ENCODE results near the gene FEM1C. TPM values are rescaled to one million over a fixed set of nuclear protein-coding genes. Genes with fewer than 3 reads are reported as not detected.

Gene FEM1C
- total RNA-seq, 1 donor from 2014 or later = 19.8 TPM

GRCh38 chr5:115555084-115555633 is 10.6 kb upstream of the FEM1C start:
- Mint-ChIP-seq H3K4me3 (no peak overlapping the region), H3K4me1 (no peaks in the 10 kb centered on the region), H3K36me3 (ENCODE audit: low read depth) (no peaks in the 10 kb centered on the region), H3K9me3 (no peaks in the 10 kb centered on the region), H3K27me3 (no peaks in the 10 kb centered on the region), H3K27ac (no peak overlapping the region)
- ChIA-PET CTCF (interaction anchor here (1.1 kb wide), 1 partner anchor 457 kb away, joined by 3 read pairs; no protein-coding TSS in a partner anchor), POLR2A (interaction anchor here (1.0 kb wide), 1 partner anchor 259 kb away, joined by 3 read pairs; the partner anchor contains the start of gene CCDC112)
- ATAC-seq (ENCODE audit: low read depth) (no peak), DNase-seq (no peak)
- intact Hi-C loops (cut with micrococcal nuclease) = no loop called here
- no peak for TF ChIP-seq CTCF (IDR thresholded peaks at IDR 0.05)

GRCh38 chr5:115553082-115553481 is 8.5 kb upstream of the FEM1C start:
- H3K4me3 Mint-ChIP-seq = no peak overlapping the region
- H3K36me3 Mint-ChIP-seq (ENCODE audit: low read depth) = no peaks in the 10 kb centered on the region
- intact Hi-C loops (cut with micrococcal nuclease) = no loop called here
- ChIA-PET POLR2A (no interaction called here), CTCF (no interaction called here)
- H3K9me3 Mint-ChIP-seq = no peaks in the 10 kb centered on the region
- TF ChIP-seq CTCF (IDR thresholded peaks at IDR 0.05) = no peak
- DNase-seq = no peak
- peaks cover 3% of the 10 kb centered on the region for H3K4me1 Mint-ChIP-seq
- no peaks in the 10 kb centered on the region for H3K27me3 Mint-ChIP-seq
- no peak for ATAC-seq (ENCODE audit: low read depth)
- H3K27ac Mint-ChIP-seq = no peak overlapping the region

- Mint-ChIP-seq H3K36me3 (ENCODE audit: low read depth) (no peaks in the 10 kb centered on the region), H3K27me3 (no peaks in the 10 kb centered on the region), H3K4me3 (no peak overlapping the region), H3K4me1 (peaks cover 3% of the 10 kb centered on the region), H3K27ac (no peak overlapping the region), H3K9me3 (no peaks in the 10 kb centered on the region)
- intact Hi-C loops (cut with micrococcal nuclease) = no loop called here
- CTCF ChIA-PET = interaction anchor here (0.7 to 1.8 kb wide), 3 partner anchors 23 to 240 kb away, joined by 3 to 7 read pairs (median 6); no protein-coding TSS in a partner anchor
- ATAC-seq (ENCODE audit: low read depth) (peak; percentile 18), DNase-seq (no peak)
- POLR2A ChIA-PET = interaction anchor here (0.7 kb wide), 1 partner anchor 47 kb away, joined by 3 read pairs; no protein-coding TSS in a partner anchor
- no peak for TF ChIP-seq CTCF (IDR thresholded peaks at IDR 0.05)
These were observed 6.8 kb upstream of the FEM1C start for GRCh38 chr5:115551415-115551814.

- Mint-ChIP-seq H3K27me3 (no peaks in the 10 kb centered on the region), H3K4me1 (peaks cover 8% of the 10 kb centered on the region), H3K9me3 (no peaks in the 10 kb centered on the region), H3K36me3 (ENCODE audit: low read depth) (peaks cover 3% of the 10 kb centered on the region), H3K27ac (no peak overlapping the region), H3K4me3 (no peak overlapping the region)
- ATAC-seq (ENCODE audit: low read depth) (no peak), DNase-seq (no peak)
- CTCF ChIA-PET = no interaction called here
- POLR2A ChIA-PET = no interaction called here
- no peak for TF ChIP-seq CTCF (IDR thresholded peaks at IDR 0.05)
- intact Hi-C loops (cut with micrococcal nuclease) = loop anchor here (1.0 to 10.0 kb wide), 3 partner anchors 37 to 1026 kb away; partner anchors contain the start of gene SEMA6A
These were observed 4.6 kb upstream of the FEM1C start for GRCh38 chr5:115549154-115549553.

GRCh38 chr5:115548683-115549082 is 4.1 kb upstream of the FEM1C start:
- CTCF ChIA-PET = no interaction called here
- intact Hi-C loops (cut with micrococcal nuclease) = loop anchor here (1.0 to 10.0 kb wide), 3 partner anchors 38 to 1026 kb away; partner anchors contain the start of gene SEMA6A
- Mint-ChIP-seq H3K4me1 (peaks cover 11% of the 10 kb centered on the region), H3K27me3 (no peaks in the 10 kb centered on the region), H3K9me3 (no peaks in the 10 kb centered on the region), H3K4me3 (no peak overlapping the region), H3K36me3 (ENCODE audit: low read depth) (peaks cover 7% of the 10 kb centered on the region), H3K27ac (no peak overlapping the region)
- DNase-seq (no peak), ATAC-seq (ENCODE audit: low read depth) (no peak)
- TF ChIP-seq CTCF (IDR thresholded peaks at IDR 0.05) = no peak
- POLR2A ChIA-PET = interaction anchor here (0.9 kb wide), 1 partner anchor 239 kb away, joined by 3 read pairs; no protein-coding TSS in a partner anchor

All from activated B cell treated with CpG ODN at 0.5 μM for 24 hours (primary cell).